ENCODE measurements around the gene SLC16A10. TPM values are rescaled to one million over a fixed set of nuclear protein-coding genes. Genes with fewer than 3 reads are reported as not detected.

SLC16A10 gene
- total RNA-seq, 1 donor from 2014 or later, result 2.4 TPM

DNA sequence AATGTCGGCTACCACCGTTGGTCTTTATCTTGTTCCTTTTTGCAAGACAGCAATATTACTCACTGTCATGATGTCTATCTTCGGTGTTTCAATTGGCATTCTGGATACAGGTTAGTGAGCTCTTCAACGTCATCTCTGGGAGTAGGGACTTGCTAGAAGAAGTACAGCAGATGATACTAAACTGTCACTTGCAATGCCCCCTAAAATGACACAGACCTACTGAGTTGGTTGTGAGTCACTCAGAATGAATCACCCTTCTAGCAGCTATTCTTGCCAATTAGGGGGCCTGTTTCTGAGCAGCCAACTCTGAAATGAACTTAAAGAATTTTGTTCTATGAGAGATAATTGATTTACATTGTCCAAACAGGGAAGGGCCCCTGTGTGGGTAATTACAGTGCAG lies 176.5 kb downstream of the SLC16A10 start:
- H3K27ac Mint-ChIP-seq (ENCODE audit: unreplicated experiment), result no peak overlapping the region
- peaks cover 7% of the 10 kb centered on the region for H3K4me1 Mint-ChIP-seq (ENCODE audit: unreplicated experiment)
- no peaks in the 10 kb centered on the region for H3K27me3 Mint-ChIP-seq (ENCODE audit: unreplicated experiment)
- no peak for DNase-seq (ENCODE audit: low spot score)
- no peak overlapping the region for H3K4me3 Mint-ChIP-seq (ENCODE audit: unreplicated experiment)
- H3K9me3 Mint-ChIP-seq (ENCODE audit: unreplicated experiment), result no peaks in the 10 kb centered on the region
- TF ChIP-seq, protein P1, sequence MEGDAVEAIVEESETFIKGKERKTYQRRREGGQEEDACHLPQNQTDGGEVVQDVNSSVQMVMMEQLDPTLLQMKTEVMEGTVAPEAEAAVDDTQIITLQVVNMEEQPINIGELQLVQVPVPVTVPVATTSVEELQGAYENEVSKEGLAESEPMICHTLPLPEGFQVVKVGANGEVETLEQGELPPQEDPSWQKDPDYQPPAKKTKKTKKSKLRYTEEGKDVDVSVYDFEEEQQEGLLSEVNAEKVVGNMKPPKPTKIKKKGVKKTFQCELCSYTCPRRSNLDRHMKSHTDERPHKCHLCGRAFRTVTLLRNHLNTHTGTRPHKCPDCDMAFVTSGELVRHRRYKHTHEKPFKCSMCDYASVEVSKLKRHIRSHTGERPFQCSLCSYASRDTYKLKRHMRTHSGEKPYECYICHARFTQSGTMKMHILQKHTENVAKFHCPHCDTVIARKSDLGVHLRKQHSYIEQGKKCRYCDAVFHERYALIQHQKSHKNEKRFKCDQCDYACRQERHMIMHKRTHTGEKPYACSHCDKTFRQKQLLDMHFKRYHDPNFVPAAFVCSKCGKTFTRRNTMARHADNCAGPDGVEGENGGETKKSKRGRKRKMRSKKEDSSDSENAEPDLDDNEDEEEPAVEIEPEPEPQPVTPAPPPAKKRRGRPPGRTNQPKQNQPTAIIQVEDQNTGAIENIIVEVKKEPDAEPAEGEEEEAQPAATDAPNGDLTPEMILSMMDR (IDR thresholded peaks at IDR 0.05; ENCODE audit: unreplicated experiment), result no peak
- peaks cover 14% of the 10 kb centered on the region for H3K36me3 Mint-ChIP-seq (ENCODE audit: low read depth, unreplicated experiment)

DNA sequence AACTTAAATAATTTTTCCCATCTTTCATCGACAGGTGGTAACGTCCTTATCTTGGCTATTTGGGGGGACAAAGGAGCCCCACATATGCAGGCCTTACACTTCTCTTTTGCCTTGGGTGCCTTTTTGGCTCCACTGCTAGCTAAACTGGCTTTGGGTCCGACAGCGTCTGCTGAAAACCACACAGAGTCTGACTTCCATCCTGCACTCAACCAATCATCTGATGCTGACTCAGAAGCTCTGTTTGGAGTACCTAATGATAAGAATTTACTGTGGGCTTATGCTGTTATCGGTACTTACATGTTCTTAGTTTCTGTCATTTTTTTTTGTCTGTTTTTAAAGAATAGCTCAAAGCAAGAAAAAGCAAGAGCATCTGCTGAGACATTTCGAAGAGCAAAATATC lies 178.5 kb downstream of the SLC16A10 start:
- Mint-ChIP-seq H3K27ac (ENCODE audit: unreplicated experiment) (no peak overlapping the region), H3K9me3 (ENCODE audit: unreplicated experiment) (no peaks in the 10 kb centered on the region), H3K4me1 (ENCODE audit: unreplicated experiment) (peaks cover 3% of the 10 kb centered on the region), H3K27me3 (ENCODE audit: unreplicated experiment) (no peaks in the 10 kb centered on the region), H3K4me3 (ENCODE audit: unreplicated experiment) (no peak overlapping the region), H3K36me3 (ENCODE audit: low read depth, unreplicated experiment) (peaks cover 18% of the 10 kb centered on the region)
- TF ChIP-seq, protein P1 (IDR thresholded peaks at IDR 0.05; ENCODE audit: unreplicated experiment), result no peak
- DNase-seq (ENCODE audit: low spot score), result no peak

DNA sequence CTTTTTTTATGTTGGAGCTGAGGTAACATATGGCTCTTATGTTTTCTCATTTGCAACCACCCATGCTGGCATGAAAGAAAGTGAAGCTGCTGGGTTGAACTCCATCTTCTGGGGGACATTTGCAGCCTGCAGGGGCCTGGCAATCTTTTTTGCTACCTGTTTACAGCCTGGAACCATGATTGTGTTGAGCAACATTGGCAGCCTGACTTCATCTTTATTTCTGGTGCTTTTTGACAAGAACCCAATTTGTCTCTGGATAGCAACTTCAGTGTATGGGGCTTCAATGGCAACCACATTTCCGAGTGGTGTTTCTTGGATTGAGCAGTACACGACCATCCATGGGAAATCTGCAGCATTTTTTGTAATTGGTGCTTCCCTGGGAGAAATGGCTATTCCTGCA lies 179.0 kb downstream of the SLC16A10 start:
- Mint-ChIP-seq H3K36me3 (ENCODE audit: low read depth, unreplicated experiment) (peaks cover 18% of the 10 kb centered on the region), H3K4me1 (ENCODE audit: unreplicated experiment) (no peaks in the 10 kb centered on the region), H3K9me3 (ENCODE audit: unreplicated experiment) (no peaks in the 10 kb centered on the region), H3K27me3 (ENCODE audit: unreplicated experiment) (no peaks in the 10 kb centered on the region), H3K4me3 (ENCODE audit: unreplicated experiment) (no peak overlapping the region), H3K27ac (ENCODE audit: unreplicated experiment) (no peak overlapping the region)
- TF ChIP-seq, protein P1 (IDR thresholded peaks at IDR 0.05; ENCODE audit: unreplicated experiment), result no peak
- DNase-seq (ENCODE audit: low spot score), result no peak

DNA sequence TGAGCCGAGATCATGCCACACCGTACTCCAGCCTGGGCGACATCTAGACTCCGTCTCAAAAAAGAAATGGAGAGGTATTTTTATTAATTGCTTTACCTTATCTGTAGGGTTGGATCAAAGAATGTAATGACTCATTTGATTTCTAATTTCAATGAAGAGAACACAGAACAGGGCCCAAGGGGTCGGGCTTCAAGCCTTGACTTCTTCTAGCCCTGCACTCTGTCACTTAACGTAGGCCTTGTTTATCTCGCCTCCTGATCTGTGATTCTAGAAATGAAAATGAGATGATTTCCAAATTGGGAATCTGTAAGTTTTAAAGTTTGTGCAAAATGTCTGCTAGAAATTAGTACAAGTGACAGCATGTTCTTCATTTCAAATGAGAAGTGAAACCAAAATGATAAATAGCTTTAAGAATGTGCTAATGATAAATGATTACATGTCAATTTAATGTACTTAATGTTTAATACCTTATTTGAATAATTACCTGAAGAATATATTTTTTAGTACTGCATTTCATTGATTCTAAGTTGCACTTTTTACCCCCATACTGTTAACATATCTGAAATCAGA lies 180.5 kb downstream of the SLC16A10 start:
- TF ChIP-seq, protein P1 (IDR thresholded peaks at IDR 0.05; ENCODE audit: unreplicated experiment), result no peak
- no peaks in the 10 kb centered on the region for H3K9me3 Mint-ChIP-seq (ENCODE audit: unreplicated experiment)
- H3K4me1 Mint-ChIP-seq (ENCODE audit: unreplicated experiment), result no peaks in the 10 kb centered on the region
- no peak for DNase-seq (ENCODE audit: low spot score)
- H3K4me3 Mint-ChIP-seq (ENCODE audit: unreplicated experiment), result no peak overlapping the region
- H3K36me3 Mint-ChIP-seq (ENCODE audit: low read depth, unreplicated experiment), result peaks cover 18% of the 10 kb centered on the region
- no peak overlapping the region for H3K27ac Mint-ChIP-seq (ENCODE audit: unreplicated experiment)
- H3K27me3 Mint-ChIP-seq (ENCODE audit: unreplicated experiment), result no peaks in the 10 kb centered on the region

DNA sequence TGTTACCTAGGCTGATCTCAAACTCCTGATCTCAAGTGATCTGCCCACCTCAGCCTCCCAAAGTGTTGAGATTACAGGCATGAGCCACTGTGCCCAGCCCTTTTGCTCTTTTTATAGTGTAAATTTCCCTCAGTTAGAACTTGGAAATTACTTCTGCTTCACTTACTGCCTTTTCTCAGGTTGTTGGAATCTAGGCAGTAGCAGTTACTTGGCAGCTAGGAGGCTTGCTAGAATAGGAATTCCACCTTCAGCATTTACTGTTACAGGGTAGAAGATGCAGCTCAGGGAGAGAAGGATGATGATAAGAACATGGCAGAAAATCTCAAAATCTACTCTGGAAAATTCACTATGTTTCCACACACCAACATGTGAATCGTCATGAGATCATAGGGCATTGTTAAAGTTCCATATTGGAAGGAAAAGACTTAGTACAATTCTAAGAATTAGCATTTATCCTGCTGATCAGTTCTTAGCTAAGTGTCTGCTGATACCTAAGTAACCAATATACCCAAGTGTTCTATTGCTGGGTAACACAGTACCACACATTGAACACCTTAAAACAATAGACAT lies 182.2 kb downstream of the SLC16A10 start:
- H3K36me3 Mint-ChIP-seq (ENCODE audit: low read depth, unreplicated experiment), result peaks cover 34% of the 10 kb centered on the region
- TF ChIP-seq, protein P1 (IDR thresholded peaks at IDR 0.05; ENCODE audit: unreplicated experiment), result no peak
- H3K9me3 Mint-ChIP-seq (ENCODE audit: unreplicated experiment), result no peaks in the 10 kb centered on the region
- no peak for DNase-seq (ENCODE audit: low spot score)
- H3K4me3 Mint-ChIP-seq (ENCODE audit: unreplicated experiment), result no peak overlapping the region
- peaks cover 1% of the 10 kb centered on the region for H3K27me3 Mint-ChIP-seq (ENCODE audit: unreplicated experiment)
- H3K27ac Mint-ChIP-seq (ENCODE audit: unreplicated experiment), result no peak overlapping the region
- no peaks in the 10 kb centered on the region for H3K4me1 Mint-ChIP-seq (ENCODE audit: unreplicated experiment)
